Embryonic facial prominence (tissue), 1 donor: ENCODE data around the gene MORC3.
A peak's percentile ranks its signal among the peaks of the same experiment; 100 is the strongest.
"Not testable (repeated sequence)": the region's sequence is repeated elsewhere in the genome, so short reads cannot be mapped to it uniquely, and the experiment has no call there.

ENCODE experiments used
- DNase-seq: peaks from one replicate; pipeline ENCODE4 v3.0.0-alpha.2; 2016; ENCODE audit errors: extremely low spot score

MORC3 gene

GRCh38 chr21:36385233-36386030 lies 65.4 kb downstream of the MORC3 start, which contains the start of gene CHAF1B:
CHAF1B (plus strand) TSS chr21:36385392; CDS start chr21:36386137, 745 bp downstream.
- DNase-seq = no peak

- no peak for DNase-seq
Observed at GRCh38 chr21:36386031-36386642, 66.1 kb downstream of the MORC3 start.

GRCh38 chr21:36388096-36388495 lies 68.1 kb downstream of the MORC3 start:
- no peak for DNase-seq

- DNase-seq = no peak
Observed at GRCh38 chr21:36388835-36389234, 68.8 kb downstream of the MORC3 start.

GRCh38 chr21:36391649-36392048 lies 71.7 kb downstream of the MORC3 start:
- not testable (repeated sequence) for DNase-seq

- DNase-seq = no peak
Observed at GRCh38 chr21:36395353-36396111, 75.5 kb downstream of the MORC3 start.

- DNase-seq = no peak
Observed at GRCh38 chr21:36396325-36396724, 76.3 kb downstream of the MORC3 start.

- DNase-seq = no peak
Observed at GRCh38 chr21:36396971-36397370, 77.0 kb downstream of the MORC3 start.

- DNase-seq = no peak
Observed at GRCh38 chr21:36397606-36398005, 77.6 kb downstream of the MORC3 start.

GRCh38 chr21:36399736-36400135 lies 79.7 kb downstream of the MORC3 start:
- DNase-seq = not testable (repeated sequence)

GRCh38 chr21:36400719-36401118 lies 80.7 kb downstream of the MORC3 start:
- no peak for DNase-seq

- no peak for DNase-seq
Observed at GRCh38 chr21:36402339-36402738, 82.3 kb downstream of the MORC3 start.

- no peak for DNase-seq
Observed at GRCh38 chr21:36403713-36404112, 83.7 kb downstream of the MORC3 start.

- DNase-seq = no peak
Observed at GRCh38 chr21:36408568-36408967, 88.6 kb downstream of the MORC3 start.

- no peak for DNase-seq
Observed at GRCh38 chr21:36411301-36411700, 91.3 kb downstream of the MORC3 start.

- DNase-seq = no peak
Observed at GRCh38 chr21:36412916-36413315, 92.9 kb downstream of the MORC3 start.

GRCh38 chr21:36415375-36415774 lies 95.4 kb downstream of the MORC3 start:
- DNase-seq = no peak

- no peak for DNase-seq
Observed at GRCh38 chr21:36419241-36419640, 99.2 kb downstream of the MORC3 start.

GRCh38 chr21:36419996-36420395 lies 100.0 kb downstream of the MORC3 start:
- DNase-seq = peak; percentile 76

- DNase-seq = no peak
Observed at GRCh38 chr21:36420571-36421339, 100.8 kb downstream of the MORC3 start.

GRCh38 chr21:36422279-36423098 lies 102.5 kb downstream of the MORC3 start:
- no peak for DNase-seq
